Activated CD4-positive, CD25-positive, alpha-beta regulatory T cell treated with anti-CD3 and anti-CD28 coated beads, Interleukin-2, amount 50 U/mL, for 24 hours (primary cell): ENCODE data around the gene EEF2KMT.
"Not testable (repeated sequence)": the region's sequence is repeated elsewhere in the genome, so short reads cannot be mapped to it uniquely, and the experiment has no call there.

Experiments
- ATAC-seq, 2 donors: fragments of 150-1000 bp; cut with Tn5 transposase; one replicate each; pipeline ENCODE4 v1.10.0; 2021; ENCODE audit warnings: mild to moderate bottlenecking in 1 of 2, moderate library complexity in 1 of 2

The EEF2KMT gene

DNA sequence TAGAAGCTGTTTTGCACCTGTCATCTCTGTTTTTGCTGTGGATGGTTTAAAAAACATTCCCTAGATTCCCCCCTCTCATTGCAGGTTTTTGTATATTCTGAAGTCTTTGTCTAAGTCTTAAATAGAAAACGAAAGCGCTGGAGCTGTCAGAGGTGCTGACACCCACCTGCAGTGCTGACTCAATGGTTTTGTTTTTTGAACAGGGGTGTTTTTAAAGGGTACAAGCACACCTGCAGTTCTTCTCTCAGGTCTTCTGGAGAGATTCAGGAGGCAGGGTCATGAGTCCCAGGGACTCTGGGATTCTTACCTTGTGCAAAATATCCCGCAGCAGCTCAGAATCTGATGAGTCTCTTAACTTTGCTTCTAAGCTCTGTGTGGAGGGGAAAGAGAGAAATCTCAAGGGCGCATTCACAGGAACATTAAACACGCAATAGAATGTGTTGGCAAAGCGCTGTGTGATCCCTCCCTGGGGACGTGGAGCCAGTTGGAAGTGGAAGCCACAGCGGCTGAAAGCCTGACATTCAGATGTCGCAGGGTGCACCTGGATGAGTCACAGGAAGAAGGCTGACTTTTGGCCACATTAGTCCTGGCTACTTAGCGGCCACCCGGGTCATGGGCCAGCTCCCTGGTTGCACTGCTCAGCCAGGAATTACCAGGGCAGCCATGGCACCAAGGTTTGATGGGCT, 2.3 kb downstream of the EEF2KMT start:
- ATAC-seq = not testable (repeated sequence)

GRCh38 chr16:5093746-5094145, 3.8 kb downstream of the EEF2KMT start:
- not testable (repeated sequence) for ATAC-seq

DNA sequence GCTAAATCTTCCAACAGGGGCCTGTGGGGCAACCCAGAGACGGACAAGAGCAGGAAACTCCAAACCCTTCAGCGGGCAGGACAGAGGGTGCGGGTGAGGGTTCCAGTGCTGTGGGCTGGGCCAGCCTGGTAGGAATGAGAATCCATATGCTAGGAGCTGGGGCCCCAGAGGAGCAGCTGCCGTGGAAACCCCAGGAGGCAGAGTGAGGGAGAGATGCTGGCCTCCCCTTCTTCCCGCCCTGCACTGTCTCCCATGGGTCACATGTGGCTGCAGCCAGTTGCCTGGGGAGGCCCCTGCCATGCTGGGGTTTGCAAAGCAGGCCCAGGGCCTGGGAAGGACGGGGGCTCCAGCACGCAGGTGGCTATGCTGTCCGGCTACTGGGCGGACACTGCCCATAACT, 4.5 kb downstream of the EEF2KMT start:
- ATAC-seq = not testable (repeated sequence)

DNA sequence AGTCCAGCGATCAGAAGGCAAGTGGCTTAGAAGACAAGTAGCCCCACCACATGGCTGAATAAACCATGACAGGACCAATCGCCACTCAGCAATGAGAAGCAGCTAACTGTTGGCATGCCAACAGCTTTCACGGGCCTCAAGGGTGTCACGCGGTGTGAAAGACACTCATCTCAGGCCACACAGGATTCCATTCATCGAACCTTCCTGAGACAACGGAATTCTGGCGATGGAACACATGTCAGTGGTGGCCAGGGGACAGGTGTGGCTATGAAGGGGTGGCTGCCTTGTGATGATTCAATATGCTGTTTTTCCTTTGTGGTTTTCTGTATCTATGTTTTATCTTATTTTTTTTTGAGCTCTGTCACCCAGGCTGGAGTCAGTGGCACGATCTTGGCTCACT, 7.0 kb downstream of the EEF2KMT start:
- not testable (repeated sequence) for ATAC-seq

GRCh38 chr16:5089911-5090555, 7.6 kb downstream of the EEF2KMT start:
- not testable (repeated sequence) for ATAC-seq

DNA sequence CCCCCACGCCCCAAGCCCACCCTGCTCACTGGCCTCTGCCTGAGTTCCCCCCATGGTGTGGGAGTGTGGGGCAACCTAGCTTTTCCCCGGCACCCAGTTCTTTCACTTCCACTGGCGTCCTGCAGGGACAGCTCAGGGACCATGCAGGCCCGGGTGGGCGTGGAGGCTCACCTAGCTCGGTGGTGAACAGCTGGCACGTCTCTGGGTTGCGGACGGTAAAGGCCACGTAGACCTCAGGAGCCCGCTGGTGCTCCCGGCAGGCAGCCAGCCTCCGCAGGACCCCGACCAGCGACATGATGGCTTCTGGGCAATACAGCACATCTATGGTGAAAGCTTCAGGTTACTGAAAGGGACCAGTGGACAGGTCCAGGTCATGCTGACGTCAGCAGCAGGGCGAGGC, 8.7 kb downstream of the EEF2KMT start:
- not testable (repeated sequence) for ATAC-seq

- not testable (repeated sequence) for ATAC-seq
Measured at GRCh38 chr16:5088086-5088790, 9.4 kb downstream of the EEF2KMT start.

DNA sequence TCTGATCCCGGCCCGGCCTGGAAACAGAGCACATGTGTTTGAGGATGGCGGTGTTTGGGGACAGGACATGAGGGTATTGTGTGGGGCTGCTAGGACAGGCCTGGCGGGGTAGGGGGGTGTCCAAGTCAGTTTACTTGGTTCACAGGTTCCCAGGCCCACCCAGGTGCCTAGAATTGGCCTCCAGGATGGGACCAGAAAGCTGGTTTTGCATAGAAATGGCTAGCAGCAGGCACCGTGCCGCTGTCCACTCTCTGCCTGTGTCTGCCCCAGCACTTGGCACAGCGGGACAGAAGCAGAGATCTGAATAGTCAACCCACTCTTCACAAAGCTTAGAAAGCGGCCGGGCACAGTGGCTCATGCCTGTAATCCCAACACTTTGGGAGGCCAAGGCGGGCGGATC, 11.9 kb downstream of the EEF2KMT start:
- not testable (repeated sequence) for ATAC-seq

DNA sequence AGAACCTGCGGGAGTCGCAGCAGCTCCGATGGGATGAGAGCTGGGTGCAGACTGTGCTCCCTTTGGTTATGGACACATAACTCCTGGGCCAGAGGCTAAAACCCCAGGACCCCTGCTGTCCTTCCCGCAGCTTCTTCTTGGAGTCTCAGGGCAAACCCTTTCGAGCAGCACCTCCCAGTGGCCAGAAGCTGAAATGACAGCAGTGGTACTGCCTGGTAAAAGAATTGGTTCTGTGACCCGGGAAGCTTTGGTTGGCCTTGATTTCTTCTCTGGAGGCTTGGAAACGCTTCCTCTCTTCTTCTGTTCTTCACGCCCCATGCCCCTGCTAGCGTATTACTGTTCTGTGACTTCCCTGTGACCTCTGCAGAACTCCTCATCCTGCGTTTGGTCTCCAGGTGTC, 12.8 kb downstream of the EEF2KMT start:
- ATAC-seq = not testable (repeated sequence)

GRCh38 chr16:5084099-5084731, 13.4 kb downstream of the EEF2KMT start:
- not testable (repeated sequence) for ATAC-seq

GRCh38 chr16:5083646-5084045, 13.9 kb downstream of the EEF2KMT start:
- ATAC-seq = not testable (repeated sequence)

DNA sequence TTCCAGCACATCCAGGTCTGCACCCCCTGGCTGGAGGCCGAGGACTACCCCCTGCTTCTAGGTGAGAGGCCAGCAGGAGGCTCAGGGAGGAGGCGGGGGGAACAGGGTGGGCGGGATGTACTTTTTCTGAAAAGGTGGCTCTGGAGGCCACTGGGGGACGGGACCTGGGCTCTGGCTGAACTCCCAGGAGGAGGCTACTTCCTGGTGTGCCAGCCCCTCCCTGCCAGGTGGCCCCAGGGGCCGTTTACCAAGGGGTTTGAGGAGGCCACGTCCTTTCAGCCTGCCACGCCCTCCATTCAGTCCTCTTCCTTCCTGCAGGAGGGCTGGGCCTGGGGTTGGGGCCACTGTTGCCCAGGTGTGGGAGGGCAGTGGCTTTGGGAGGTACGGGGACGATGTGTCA, 16.6 kb downstream of the EEF2KMT start:
- not testable (repeated sequence) for ATAC-seq

DNA sequence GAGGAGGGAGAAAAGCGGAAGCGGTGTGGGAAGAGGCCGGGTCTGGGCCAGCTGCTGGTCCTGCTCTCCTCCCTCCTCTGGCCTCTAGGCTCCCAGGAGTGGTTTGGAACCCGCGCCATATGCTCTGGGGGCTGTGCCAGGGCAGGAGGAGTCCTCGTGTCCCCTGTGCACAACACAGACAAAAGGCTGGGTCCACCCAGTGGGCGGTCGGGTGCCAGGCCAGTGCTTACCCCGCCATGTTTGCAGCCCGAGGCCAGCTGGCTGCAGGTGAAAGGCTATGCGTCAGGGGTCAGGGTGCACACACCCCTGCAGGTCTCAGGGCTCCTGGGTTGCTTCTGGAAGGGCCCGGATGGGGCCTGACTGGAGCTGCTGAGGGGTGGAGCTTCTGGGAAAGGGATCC, 17.1 kb downstream of the EEF2KMT start:
- ATAC-seq = not testable (repeated sequence)

DNA sequence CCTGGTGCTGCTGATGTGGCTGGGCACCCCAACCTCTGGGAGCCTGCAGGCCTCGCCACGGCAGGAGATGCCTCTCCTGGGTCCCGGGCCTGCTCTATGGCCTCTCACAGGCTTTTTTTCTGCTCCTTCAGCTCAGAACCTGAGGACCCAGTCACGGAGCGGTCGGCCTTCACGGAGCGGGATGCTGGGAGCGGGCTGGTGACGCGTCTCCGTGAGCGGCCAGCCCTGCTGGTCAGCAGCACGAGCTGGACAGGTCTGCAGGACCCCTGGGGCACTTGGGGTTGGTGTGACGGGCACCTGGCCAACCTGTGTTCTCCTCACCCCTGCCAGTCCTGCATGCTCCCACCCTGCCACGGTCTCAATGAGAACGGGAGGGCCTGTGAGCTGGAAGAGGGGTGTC, 19.0 kb downstream of the EEF2KMT start:
- no peak for ATAC-seq

DNA sequence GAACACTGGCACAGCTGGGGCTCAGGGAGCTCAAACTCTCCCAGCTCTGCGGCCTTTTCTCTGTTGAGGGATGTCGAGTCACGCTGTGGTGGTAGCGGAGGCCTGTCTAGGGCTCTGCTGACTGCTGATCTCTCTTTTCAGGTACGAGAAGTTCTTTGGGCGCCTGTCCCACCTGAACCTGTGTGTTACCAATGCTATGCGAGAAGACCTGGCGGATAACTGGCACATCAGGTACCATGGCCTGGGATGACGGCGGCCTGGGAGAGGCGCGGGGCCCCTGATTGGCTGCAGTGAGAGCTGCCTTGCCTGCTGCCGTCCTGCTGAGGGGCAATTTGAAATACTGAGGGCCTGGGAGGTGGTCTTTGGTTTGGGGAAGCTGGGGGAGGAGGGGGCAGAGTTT, 20.3 kb downstream of the EEF2KMT start:
- ATAC-seq = no peak

- ATAC-seq = no peak
Measured at GRCh38 chr16:5075637-5076036, 22.0 kb downstream of the EEF2KMT start.

DNA sequence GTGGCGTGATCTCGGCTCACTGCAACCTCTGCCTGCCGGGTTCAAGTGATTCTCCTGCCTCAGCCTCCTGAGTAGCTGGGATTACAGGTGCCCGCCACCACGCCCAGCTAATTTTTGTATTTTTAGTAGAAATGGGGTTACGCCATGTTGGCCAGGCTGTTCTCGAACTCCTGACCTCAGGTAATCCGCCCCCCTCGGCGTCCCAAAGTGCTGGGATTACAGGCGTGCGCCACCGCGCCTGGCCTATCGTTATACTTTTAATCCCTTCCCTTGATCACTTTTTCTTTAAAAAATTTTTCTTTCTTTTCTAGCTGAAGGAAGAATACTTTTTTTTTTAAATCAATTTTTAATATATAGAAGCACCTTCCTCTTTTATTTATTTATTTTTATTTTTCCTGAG, 23.8 kb downstream of the EEF2KMT start:
- ATAC-seq = not testable (repeated sequence)

GRCh38 chr16:5073279-5073629, 24.3 kb downstream of the EEF2KMT start:
- no peak for ATAC-seq

DNA sequence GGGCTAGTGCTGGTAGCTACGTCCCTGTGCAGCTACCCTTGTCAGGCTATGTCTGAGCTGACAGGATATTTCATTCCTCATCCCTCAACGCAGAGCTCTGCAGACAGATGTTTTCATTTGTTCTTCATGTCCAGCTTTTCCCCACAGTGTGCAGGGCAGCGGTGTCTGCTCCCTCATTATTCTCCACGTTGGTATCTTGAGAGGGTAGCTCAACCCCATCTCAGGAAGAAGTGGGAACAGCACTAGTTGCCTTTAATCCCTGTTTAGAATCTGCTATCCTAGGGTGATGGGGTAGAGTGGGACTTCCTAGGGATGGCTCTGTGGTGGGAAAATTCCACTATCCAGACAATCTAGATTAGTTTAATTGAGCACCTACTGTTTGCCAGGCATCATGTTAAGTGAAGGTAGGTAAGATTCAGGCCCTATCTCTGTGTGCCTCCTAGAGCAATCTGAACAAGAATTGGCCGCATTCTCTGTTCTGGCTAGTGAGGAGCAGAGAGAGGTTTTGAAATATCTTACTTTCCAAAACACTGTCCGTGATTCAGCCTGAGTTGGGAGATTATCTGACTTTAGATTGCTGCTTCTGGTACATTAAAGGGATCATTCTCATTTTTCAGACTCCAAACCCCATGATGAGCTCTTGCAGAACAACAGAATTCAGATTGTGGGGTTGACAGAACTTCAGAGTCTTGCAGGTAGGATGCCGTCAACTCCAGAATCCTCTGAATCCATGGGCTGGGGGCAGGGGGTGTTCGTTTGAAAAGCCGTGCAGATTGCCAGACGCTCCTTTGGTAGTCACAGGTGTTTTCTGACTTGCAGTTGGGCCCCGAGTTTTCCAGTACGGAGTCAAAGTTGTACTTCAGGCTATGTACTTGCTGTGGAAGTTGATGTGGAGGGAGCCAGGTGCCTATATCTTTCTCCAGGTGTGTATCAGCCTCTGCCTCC, 25.0 kb downstream of the EEF2KMT start:
- no peak for ATAC-seq

DNA sequence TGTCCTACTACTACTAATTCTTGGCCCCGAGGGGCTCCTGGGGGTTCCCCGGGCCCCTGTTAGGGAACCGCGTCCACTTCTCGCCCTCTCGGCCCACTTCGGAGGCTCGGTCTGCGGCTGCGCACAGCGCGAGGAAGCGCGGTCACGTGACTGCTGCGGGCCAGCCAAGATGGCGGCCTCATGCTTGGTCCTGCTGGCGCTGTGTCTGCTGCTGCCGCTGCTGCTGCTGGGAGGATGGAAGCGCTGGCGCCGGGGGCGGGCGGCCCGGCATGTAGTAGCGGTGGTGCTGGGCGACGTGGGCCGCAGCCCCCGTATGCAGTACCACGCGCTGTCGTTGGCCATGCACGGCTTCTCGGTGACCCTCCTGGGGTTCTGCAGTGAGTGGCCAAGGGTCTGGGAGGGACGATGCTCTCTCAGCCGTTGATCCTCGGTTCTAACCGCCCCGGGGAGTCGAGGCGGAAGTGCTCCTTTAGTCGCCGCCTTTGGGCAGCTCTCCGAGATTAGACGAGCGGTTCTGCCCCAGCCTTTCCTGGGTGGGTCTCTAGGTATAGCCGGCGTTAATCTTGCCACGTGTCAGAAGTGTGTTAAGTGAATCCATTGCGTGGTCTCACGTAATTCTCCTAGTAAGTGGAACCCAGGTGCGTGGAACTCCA, 25.8 kb downstream of the EEF2KMT start, which contains the start of gene ALG1:
Gene ALG1, plus strand, starts transcription at position 163 of the 653 bp plus-strand sequence. Its CDS starts 7 bp downstream, at position 170.
- ATAC-seq = peak; percentile 87 to 92

DNA sequence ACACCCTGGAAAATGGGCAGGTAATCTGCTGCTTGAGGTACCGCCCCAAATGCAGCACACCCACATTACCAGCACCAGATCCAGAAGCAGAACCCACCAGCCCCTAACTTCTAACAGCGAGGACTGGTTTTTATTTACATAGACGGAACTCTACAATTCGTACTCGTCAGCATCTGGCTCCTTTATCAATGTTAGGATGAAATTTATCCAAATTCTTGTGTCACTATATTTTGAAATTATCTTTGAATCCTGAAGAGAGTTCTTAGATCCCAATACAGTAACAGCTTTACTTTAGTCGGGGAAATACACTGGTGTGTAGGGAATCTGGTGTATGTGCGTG, 26.3 kb downstream of the EEF2KMT start:
- ATAC-seq = no peak
